Measurements from ENCODE around the gene COL17A1.

DNA sequence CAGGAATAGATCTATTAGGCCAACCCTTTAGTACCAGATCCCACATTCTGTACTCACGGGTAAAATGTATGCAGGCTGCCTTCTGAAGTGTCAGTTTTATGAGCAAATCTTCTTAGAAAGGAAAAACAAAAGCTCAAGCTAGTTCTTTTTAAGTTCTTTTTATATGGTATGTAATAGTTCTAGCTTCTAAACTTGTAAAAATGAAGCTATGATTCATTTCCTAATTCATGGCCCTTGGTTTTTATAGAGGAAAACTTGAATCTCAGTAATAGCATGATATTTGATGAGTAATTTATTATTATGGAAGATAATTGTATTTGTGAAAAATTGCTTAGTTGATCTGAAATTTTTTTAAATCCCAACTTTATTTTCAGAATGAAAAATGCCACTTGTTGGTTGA, 64.4 kb downstream of the COL17A1 start:
- TF ChIP-seq, protein P1, sequence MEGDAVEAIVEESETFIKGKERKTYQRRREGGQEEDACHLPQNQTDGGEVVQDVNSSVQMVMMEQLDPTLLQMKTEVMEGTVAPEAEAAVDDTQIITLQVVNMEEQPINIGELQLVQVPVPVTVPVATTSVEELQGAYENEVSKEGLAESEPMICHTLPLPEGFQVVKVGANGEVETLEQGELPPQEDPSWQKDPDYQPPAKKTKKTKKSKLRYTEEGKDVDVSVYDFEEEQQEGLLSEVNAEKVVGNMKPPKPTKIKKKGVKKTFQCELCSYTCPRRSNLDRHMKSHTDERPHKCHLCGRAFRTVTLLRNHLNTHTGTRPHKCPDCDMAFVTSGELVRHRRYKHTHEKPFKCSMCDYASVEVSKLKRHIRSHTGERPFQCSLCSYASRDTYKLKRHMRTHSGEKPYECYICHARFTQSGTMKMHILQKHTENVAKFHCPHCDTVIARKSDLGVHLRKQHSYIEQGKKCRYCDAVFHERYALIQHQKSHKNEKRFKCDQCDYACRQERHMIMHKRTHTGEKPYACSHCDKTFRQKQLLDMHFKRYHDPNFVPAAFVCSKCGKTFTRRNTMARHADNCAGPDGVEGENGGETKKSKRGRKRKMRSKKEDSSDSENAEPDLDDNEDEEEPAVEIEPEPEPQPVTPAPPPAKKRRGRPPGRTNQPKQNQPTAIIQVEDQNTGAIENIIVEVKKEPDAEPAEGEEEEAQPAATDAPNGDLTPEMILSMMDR (IDR thresholded peaks at IDR 0.05; ENCODE audit: insufficient read depth, low read depth, low read length): no peak
- no peak for TF ChIP-seq EZH2 (IDR thresholded peaks at IDR 0.05; ENCODE audit: insufficient read depth, low read length)
